GM19193 (cell line): Measurements from ENCODE around the gene ORMDL1.

ENCODE experiments used
- POLR2A ChIP-seq: IDR thresholded peaks from 4 replicates; pipeline ENCODE4 v1.6.1; 2011; ENCODE audit not compliant: insufficient read depth, insufficient read length; ENCODE audit errors: extremely low read depth

Gene ORMDL1, protein sequence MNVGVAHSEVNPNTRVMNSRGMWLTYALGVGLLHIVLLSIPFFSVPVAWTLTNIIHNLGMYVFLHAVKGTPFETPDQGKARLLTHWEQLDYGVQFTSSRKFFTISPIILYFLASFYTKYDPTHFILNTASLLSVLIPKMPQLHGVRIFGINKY

DNA sequence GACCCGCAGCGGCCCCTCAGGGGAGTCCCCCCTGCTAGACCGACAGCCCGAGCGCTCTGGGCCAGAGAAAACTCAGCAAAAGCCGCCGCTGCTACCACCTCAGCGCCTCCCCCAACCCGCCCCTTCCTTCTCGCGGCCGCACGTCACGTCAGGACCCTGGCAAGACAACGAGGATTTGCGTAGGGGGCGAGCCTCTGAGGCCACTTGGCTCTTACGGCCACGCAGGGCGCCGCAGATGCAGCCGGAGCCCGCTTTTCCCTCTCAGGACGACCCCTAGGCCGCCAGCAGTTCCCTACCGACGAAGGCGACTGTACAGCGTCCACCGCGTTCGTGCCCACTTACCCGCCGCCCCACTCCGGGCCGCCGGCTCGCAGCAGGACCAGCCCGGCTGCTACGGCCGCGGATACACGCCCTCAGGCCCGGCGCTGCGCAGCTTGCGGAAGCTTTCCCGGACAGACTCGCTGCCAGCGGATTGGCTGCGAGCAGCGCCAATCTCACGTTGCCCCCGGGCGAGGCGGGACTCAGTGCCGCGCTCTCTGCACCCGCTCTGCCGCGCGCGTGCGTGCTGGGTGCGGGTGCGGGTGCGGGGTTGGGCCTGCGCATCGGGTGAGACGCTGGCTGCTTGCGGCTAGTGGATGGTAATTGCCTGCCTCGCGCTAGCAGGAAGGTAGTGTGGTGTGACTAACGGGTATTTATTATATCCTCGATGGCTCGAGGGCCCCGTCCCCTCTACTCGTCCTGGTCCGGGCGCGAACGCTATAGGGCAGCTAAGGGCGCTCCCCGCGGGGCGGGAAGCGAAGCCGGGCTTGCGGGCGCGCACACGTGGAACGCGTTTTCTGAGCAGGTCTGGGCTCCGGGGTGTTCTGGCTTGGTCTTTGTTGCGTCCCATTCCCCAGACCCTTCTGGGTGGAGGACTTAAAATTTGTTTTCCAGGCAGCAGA lies at the start of gene ORMDL1, which contains the start of gene PMS1:
TSS of gene ORMDL1 (minus strand) at position 413 of the 941 bp plus-strand sequence. CDS start 1,744 bp downstream, outside the sequence.
TSS of gene PMS1 (plus strand) at position 524 of the 941 bp plus-strand sequence. CDS start 7,360 bp downstream, outside the sequence.
- TF ChIP-seq POLR2A: peak; percentile 96

DNA sequence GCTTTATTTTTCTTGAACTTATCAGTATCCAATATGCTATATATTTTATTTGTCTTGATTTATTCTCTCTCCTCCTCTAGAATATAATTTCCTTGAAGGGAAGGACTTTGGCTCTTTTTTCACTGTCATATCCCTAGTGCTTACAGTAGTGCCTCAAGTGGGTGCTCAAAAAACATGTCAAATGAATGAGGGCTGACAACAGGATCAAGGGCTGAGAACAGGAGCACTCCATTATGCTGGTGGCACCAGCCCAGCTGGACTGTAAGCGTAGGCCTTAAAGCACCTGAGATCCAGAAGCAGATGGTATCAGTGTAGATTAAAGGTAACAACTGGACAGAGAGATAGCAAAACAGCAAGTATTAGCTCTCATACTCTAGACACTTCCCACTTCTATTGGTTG lies 46.4 kb upstream of the ORMDL1 start:
- TF ChIP-seq POLR2A: no peak

DNA sequence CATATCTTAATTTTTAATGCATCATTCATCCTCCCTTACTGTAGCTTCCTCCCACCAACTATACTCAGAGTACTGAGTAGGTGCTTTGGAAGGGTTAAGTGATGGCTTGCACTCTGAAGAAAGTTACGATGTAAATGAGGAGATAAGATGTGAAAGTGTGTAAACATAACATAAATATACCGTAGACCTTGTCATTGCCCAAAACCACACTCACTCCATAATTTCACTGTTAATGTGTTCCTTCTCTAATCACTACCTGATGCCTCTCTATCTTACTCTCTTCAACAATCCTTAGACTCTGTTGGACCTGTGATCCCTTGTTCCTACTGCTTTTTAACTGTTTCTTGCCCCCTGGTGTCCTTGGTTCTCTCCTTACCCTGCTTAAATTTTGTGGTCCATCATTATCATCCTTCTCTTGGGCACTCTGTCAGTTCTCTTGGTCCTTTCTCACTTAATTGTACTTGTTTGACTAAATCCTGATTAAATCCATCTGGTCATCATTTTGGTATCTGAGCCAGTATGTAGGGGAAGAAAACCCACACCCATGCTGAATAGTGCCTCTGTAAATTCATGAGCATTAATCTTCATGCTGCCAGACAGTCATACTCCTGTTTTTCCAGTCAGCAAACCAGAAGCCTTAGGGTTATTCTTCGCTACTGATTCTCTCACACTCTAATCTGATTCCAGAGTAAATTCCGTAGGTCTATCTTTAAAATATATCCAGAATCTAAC lies 45.1 kb upstream of the ORMDL1 start:
- TF ChIP-seq POLR2A: no peak

DNA sequence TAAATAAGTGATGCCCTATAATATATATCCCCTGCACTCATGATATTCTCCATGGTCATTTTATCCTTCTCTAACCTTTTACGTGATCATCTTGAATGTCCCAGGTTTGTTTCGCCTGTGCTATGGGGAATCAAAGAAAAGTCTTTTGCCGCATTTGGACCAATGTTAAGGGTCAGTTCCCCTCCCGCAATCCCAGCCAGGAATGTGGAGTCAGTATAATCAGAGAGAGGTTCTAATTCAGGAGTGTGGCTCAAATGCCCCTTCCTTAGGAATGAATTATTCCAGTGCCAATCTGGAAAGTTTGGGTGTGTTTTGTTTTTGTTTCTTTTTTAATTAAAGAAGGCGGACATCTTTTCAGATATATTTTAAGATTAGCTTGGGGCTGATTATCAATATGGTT lies 41.9 kb upstream of the ORMDL1 start:
- no peak for TF ChIP-seq POLR2A

DNA sequence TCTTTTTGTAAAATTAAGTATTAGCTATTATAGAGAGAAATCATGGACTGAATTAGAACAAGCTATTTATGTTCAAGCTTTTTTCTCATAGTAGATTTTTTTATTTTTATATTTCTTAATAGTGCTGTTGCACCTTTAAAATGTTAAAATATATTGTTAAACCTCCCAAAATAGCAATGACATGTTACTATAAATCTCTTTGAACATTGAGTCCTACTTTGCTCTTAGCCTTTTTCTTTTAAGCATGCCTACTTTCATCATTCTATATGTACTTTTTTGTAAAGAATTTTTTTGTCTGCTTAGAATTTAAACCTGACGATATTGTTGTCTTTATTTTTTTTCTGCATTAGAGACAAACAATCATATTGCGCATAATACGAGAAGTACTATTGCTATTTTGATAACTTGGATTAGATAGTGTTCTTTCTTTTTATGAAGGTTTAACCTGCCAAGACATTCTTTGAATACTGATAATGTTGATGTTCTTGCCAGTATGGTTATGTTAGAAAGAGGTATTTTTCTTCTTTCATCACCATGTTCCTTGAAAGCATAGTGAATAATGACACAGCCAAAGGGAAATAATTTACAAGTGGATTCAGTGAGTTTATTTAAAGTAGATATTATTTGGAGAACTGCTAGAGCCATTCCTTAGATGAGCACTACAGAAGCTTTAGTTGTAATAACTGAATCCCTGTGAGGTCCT lies 40.7 kb upstream of the ORMDL1 start:
- TF ChIP-seq POLR2A: no peak

DNA sequence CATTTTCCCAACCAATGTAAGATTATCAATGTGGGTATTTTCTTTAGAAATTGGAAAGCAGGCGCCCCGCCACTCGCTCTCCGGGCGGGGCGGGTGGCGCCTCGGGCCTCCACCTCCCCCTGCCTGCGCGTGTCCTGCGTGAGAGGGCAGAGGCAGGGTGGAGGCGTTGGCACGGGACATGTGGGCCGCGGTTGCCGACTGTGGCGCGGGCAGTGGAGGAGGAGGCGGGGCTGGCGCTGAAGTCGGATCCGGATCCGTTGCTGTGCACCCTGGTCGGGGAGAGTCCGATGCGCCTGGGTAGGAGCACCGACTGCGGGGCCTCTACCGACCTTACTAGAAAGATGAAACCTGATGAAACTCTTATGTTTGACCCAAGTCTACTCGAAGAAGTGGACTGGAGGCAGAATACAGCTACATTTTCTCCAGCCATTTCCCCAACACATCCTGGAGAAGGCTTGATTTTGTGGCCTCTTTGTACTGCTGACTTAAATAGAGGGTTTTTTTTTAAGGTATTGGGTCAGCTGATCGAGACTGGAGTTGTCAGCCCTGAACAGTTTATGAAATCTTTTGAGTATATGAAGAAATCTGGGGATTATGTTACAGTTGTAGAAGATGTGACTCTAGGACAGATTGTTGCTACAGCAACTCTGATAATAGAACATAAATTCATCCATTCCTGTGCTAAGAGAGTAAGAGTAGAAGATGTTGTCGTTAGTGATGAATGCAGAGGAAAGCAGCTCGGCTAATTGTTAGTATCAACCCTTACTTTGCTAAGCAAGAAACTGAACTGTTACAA lies 38.0 kb upstream of the ORMDL1 start:
- no peak for TF ChIP-seq POLR2A

DNA sequence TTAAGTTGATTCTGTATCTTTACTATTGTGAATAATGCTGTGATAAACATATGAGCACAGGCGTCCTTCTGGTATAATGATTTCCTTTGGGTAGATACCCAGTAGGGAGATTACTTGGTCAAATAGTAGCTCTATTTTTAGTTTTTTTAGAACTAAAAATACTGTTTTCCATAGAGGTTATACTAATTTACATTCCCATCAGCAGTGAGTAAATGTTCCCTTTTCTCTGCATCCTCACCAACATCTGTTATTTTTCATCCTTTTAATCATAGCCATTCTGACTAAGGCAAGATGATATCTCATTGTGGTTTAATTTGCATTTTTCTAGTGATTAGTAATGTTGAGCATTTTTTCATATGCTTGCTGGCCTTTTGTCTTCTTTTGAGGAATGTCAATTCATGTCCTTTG lies 35.2 kb upstream of the ORMDL1 start:
- no peak for TF ChIP-seq POLR2A

DNA sequence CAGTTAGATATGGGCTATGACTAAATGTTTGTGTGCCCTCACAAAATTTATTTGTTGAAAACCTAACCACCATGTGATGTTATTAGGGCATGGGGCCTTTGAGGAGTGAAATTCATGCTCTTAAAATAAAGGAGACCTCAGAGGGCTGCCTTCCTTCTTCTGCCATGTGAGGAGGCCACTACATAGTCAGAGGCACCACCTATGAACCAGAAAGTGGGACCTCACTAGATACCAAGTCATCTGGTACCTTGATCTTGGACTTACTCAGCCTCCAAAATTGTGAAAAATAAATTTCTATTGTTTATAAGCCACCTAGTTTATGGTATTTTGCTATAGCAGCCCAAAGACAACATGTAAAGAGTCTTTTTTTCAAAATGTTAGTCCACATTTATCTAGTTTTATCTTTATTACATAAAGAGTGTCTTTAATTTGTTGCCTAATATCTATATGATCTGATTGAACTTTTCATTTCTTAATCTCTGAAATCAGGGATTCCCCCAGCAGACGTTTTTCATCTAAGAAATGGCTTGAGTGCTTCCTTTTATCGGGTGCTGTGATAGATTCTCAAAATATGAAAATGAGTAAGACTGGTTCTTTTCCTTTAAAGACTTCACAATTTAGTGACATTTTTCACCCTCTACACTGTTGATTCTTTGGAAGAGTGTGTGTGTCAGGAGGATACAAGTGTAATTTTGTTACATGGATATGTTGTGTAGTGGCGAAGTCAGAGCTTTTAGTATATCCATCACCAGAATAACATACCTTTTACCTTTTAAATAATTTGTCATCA lies 34.3 kb upstream of the ORMDL1 start:
- no peak for TF ChIP-seq POLR2A

DNA sequence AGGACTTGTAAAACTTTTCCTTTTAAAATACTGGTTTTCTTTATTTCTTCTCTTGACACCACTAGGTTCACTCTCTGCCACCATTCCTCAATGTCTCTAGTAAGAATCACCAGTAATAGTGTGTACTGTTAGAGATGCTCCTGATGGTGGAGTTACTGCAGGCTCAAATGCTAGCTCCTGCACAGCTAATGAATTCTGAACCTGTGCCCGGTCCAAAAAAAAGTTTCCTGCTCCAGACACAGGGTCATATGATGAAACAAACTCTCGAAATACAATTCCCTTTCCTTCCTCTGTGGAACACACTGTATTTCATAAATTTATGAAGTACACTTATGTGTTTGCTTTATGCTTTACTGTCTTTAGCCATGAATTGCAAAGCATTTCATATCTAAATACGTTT lies 19.3 kb upstream of the ORMDL1 start:
- TF ChIP-seq POLR2A: no peak

DNA sequence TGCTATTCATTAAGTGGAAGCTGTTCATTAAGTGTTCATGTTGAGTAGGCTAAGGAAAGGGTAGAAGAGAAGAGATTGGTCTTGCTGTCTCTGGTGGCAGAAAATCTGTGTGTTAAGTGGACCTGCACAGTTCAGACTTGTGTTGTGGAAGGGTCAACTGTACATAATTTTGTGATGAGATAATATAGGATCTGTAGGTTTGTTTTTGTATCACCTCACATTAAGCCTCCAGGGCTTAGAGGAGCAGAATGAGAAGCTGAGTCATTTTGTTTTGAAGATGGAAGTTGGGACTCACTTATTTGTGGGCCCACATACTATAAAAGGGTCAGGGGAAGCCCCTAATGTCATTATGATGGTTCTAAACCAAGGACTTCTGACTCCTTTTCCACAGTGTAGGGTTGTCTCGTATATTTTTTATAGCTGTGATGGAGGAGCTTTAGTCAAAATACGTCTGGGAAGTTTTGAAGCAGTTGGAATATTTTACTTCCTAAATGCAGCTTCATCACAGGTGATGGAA lies 18.3 kb upstream of the ORMDL1 start:
- no peak for TF ChIP-seq POLR2A

DNA sequence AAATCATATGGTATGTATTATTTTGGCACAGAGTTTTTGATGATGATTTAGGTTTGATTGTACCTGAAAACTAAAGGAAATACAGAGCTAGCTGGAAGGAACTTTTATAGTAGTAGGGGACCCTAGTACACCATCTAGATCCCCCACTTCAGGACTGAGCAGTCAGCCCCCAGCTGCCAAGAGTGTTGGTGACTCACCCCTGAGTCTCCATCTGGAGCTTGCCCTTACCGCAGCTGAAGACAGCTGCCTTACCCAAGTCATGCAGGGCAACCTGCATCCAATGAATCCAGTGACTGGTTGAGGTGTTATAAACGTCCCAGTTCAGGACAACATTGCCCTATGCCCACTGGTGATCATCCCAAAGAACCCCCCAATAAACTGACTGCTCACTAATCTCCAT lies 15.4 kb upstream of the ORMDL1 start:
- no peak for TF ChIP-seq POLR2A

DNA sequence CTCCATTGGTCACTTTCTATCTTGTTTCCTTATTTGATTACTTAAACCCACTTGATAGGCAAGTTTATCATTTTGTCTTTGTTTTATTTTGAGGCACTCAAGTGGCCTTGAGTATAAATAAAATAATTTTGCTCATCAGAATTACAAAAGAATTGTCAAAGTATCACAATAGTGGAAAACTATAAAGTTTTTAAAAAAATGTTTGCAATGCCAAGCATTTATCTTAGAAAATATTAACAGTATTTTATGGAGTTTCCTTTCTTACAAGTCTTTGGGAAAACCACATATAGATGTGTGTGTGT lies 14.8 kb upstream of the ORMDL1 start:
- TF ChIP-seq POLR2A: no peak
